ENCODE data around the gene FILIP1.

FILIP1 gene

DNA sequence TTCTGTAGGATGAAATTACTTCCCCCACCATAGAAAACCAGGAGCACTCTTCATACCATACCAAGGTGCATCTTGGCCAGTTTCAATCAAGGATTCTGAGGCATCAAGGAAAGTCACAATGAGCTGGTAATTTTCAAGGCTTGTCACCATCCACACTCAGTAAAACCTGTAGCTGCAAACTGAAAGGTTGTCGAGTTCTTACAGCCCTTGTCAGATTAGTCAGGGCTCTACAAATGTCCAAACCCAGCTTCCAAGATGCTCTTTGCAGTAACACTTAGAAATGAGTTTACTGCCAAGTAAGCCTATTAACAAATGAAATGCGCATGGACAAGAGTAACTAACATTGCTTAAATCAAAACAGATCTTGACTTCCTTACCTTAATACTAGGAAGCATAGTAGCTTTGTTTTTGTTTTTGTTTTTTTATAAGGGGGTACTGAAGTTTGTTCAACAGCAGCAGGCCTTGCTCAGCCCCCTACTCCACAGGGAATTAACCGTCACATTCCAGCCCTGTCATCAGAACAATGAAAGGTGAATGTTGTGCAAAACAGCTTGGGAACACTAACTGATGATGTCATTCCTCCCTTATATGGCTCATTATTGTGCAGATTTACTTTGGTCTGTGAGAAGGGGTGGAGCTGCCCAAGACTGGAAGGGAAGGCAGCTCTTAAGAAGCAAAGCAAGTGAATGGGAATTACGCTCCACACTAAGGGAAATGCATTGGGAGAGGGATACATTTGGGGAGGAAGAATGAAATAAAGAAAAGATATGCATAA lies 159.1 kb downstream of the FILIP1 start:
- Mint-ChIP-seq H3K27me3 (peaks cover 36% of the 10 kb centered on the region), H3K9me3 (no peaks in the 10 kb centered on the region), H3K4me1 (no peaks in the 10 kb centered on the region), H3K4me3 (no peak overlapping the region), H3K27ac (no peak overlapping the region)
- no peak for ATAC-seq
- no peak for DNase-seq

DNA sequence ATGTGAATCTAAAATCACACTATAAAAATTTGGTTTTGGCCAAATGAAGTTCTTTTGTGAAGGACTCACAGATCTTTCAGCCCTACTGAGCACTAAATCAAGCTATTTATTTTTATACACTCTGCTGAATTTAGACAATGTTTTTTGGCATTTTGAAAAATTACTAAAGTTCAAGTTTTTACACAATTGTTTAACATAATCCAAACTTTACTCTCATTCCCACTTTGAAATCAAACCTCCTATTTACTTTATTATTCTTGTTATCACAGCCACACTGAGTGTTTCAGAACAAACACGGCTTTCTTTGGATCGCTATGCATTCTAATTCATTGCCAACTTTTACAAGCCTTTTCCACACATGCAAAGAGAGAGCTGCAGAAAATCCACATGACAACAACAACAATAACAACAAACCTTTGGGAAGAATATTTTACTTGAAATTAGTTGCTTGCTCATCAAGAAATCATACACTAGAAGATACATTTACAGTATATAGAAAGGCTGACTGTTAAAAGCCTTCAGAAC lies 159.9 kb downstream of the FILIP1 start:
- Mint-ChIP-seq H3K27ac (no peak overlapping the region), H3K4me1 (no peaks in the 10 kb centered on the region), H3K9me3 (no peaks in the 10 kb centered on the region), H3K27me3 (peaks cover 36% of the 10 kb centered on the region), H3K4me3 (no peak overlapping the region)
- ATAC-seq (no peak), DNase-seq (no peak)

DNA sequence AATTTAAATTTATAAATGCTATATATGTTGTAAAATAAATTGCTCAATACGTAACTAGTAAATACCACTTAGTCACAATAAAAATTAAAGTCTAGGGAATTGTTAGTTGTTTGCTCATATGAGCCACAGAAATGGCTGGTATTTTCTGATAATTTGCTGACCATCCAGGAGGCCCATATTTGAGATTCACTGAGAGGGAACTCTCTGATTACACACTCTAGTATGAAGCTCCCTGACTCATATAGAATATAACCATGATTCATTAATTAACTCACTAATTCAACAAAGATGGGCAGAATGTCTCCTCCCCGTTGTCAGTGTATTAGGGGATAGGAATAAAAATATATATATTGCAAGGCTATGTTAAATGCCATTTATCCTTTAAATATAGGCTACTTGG lies 162.4 kb downstream of the FILIP1 start:
- DNase-seq (no peak), ATAC-seq (no peak)
- no peak overlapping the region for H3K27ac Mint-ChIP-seq
- H3K27me3 Mint-ChIP-seq = peaks cover 28% of the 10 kb centered on the region
- H3K4me3 Mint-ChIP-seq = no peak overlapping the region
- no peaks in the 10 kb centered on the region for H3K4me1 Mint-ChIP-seq
- H3K9me3 Mint-ChIP-seq = no peaks in the 10 kb centered on the region

- Mint-ChIP-seq H3K4me3 (no peak overlapping the region), H3K9me3 (no peaks in the 10 kb centered on the region), H3K27ac (no peak overlapping the region), H3K27me3 (peaks cover 32% of the 10 kb centered on the region), H3K4me1 (no peaks in the 10 kb centered on the region)
- DNase-seq (no peak), ATAC-seq (no peak)
Observed at GRCh38 chr6:75329703-75330102, 163.9 kb downstream of the FILIP1 start.

GRCh38 chr6:75327807-75328206 lies 165.8 kb downstream of the FILIP1 start:
- Mint-ChIP-seq H3K4me3 (no peak overlapping the region), H3K9me3 (no peaks in the 10 kb centered on the region), H3K4me1 (no peaks in the 10 kb centered on the region), H3K27ac (no peak overlapping the region), H3K27me3 (peaks cover 25% of the 10 kb centered on the region)
- no peak for ATAC-seq
- no peak for DNase-seq

DNA sequence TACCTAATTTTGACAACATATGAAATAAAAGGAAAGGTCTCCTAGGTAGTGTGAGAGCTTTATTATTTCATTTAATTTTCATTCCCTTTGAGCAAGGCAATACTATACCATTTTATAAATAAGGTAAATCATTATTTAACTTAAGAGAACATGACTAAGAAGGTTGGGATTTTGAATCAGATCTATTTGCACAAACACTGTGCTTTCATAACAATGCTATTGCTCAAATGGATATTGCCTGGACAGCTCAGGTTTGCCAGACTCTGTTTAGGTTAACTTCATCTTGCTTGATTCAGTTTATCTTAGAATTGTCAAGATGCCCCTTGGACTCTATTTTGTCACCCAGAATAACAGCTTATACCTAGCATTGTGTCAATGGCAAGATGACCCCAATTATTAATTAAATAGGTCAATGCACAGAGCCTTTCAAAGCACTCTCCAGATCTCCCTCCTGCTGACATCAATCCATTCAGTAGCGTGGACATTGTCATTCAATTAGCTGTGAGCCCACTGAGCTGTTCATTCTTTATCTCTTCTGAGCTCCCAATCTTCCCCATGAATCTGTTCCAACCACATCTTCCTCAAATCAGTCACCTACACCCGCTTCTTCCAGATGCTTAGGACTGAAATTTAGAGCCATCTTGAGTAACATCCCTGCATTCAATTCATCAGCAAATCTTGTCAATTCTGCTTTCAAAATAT lies 166.9 kb downstream of the FILIP1 start:
- Mint-ChIP-seq H3K4me3 (no peak overlapping the region), H3K9me3 (no peaks in the 10 kb centered on the region)
- no peak for ATAC-seq

DNA sequence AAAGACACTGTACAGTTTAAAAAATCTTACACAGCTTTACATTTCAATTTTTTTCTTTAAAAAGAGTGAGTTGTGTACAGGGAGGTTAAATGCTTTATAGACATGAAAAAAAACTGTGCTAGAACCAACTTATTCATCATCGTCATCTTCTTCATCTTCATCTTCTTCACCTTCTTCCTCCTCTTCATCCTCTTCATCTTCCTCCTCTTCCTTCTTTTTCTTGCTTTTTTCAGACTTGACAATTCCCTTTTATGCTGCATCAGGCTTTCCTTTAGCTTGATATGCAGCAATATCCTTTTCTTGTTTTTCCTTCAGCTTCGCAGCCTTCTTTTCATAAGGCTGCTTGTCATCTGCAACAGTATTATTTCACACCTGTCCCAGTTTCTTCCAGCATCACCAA lies 174.7 kb downstream of the FILIP1 start:
- DNase-seq (no peak), ATAC-seq (no peak)
- Mint-ChIP-seq H3K4me1 (no peaks in the 10 kb centered on the region), H3K27ac (no peak overlapping the region), H3K4me3 (no peak overlapping the region), H3K9me3 (no peaks in the 10 kb centered on the region), H3K27me3 (peaks cover 31% of the 10 kb centered on the region)

More for the DNA sequence above, 166.9 kb downstream of the FILIP1 start:
- no peaks in the 10 kb centered on the region for H3K4me1 Mint-ChIP-seq
- H3K27ac Mint-ChIP-seq = no peak overlapping the region
- peaks cover 17% of the 10 kb centered on the region for H3K27me3 Mint-ChIP-seq
- no peak for DNase-seq

DNA sequence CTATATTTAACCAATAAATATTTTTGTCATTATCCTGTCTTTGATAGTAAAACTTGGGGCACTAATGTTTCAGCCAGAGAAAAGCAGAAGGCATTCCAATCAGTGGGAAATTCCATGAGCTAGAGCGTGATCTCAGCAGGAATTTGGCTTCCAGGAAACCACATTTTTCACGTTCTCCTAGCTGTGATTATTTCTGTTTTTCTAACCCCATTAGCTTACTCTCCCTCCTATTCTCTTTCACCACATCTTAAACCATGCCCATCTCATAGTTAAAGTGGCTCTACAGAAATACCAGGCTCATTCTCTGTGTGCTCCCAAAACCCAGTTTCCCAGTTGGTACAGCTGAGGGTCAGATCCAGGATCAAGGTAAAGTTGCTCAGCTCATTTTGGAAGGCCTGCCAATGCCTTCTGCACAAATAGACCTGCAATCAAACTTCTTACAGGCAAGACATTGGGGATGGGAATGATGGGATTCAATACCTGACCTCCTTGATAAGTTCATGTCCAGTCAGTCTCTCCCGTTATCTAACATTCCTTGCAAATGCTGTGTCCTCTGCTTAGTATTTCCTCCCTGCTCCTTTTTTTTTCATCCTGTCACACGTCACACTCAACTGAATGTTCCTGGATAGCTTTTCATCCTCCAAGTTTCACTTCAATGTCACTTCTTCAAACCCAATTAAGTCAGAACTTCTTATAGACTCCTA lies 175.9 kb downstream of the FILIP1 start:
- Mint-ChIP-seq H3K27me3 (peaks cover 39% of the 10 kb centered on the region), H3K4me3 (no peak overlapping the region), H3K27ac (no peak overlapping the region), H3K9me3 (no peaks in the 10 kb centered on the region), H3K4me1 (no peaks in the 10 kb centered on the region)
- DNase-seq = no peak
- no peak for ATAC-seq

GRCh38 chr6:75315978-75316377 lies 177.6 kb downstream of the FILIP1 start:
- Mint-ChIP-seq H3K9me3 (no peaks in the 10 kb centered on the region), H3K4me3 (no peak overlapping the region), H3K27ac (no peak overlapping the region), H3K4me1 (no peaks in the 10 kb centered on the region), H3K27me3 (peaks cover 40% of the 10 kb centered on the region)
- no peak for DNase-seq
- ATAC-seq = no peak

- no peak for DNase-seq
- no peak for ATAC-seq
- H3K4me3 Mint-ChIP-seq = no peak overlapping the region
- no peaks in the 10 kb centered on the region for H3K9me3 Mint-ChIP-seq
- peaks cover 21% of the 10 kb centered on the region for H3K27me3 Mint-ChIP-seq
- H3K27ac Mint-ChIP-seq = no peak overlapping the region
- no peaks in the 10 kb centered on the region for H3K4me1 Mint-ChIP-seq
Observed at GRCh38 chr6:75308250-75308988, 185.2 kb downstream of the FILIP1 start.

DNA sequence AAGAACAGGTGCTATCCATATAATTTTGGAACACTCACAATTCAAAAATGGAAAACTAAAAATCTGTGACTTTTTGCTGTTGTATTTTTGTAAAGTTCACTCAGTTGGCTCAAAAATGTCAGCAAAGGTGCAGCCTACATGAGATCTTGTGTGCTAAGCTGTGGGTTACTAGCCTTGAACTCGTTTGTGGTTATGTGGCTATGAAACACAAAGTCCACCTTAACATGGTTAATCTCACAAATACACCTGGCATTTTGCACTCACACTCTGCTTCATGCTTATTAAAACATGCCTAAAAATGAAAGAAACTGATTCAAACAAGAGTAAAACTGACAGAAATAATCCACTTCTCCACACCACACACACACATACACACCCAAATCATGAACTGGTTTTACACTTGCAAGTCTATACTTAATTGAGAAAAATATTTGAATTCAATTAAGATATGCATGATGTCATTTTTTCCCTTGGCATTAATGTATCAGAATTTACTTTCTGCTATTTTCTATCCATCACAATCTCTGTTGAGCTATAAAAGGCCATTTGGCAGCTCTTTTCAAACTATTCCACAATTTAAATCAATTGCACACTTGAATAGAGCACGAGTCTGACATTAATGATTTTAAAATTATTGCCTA lies 186.1 kb downstream of the FILIP1 start:
- DNase-seq = no peak
- H3K9me3 Mint-ChIP-seq = no peaks in the 10 kb centered on the region
- H3K4me3 Mint-ChIP-seq = no peak overlapping the region
- no peaks in the 10 kb centered on the region for H3K4me1 Mint-ChIP-seq
- no peak for ATAC-seq
- H3K27me3 Mint-ChIP-seq = peaks cover 15% of the 10 kb centered on the region
- no peak overlapping the region for H3K27ac Mint-ChIP-seq

- ATAC-seq = no peak
- no peak overlapping the region for H3K4me3 Mint-ChIP-seq
- H3K4me1 Mint-ChIP-seq = no peaks in the 10 kb centered on the region
- H3K9me3 Mint-ChIP-seq = no peaks in the 10 kb centered on the region
- no peak for DNase-seq
- H3K27ac Mint-ChIP-seq = no peak overlapping the region
- H3K27me3 Mint-ChIP-seq = peaks cover 9% of the 10 kb centered on the region
Observed at GRCh38 chr6:75306064-75306463, 187.5 kb downstream of the FILIP1 start.

- no peaks in the 10 kb centered on the region for H3K9me3 Mint-ChIP-seq
- H3K4me3 Mint-ChIP-seq = no peak overlapping the region
- DNase-seq = no peak
- peaks cover 9% of the 10 kb centered on the region for H3K27me3 Mint-ChIP-seq
- no peak for ATAC-seq
- H3K27ac Mint-ChIP-seq = no peak overlapping the region
- H3K4me1 Mint-ChIP-seq = no peaks in the 10 kb centered on the region
Observed at GRCh38 chr6:75305573-75305972, 188.0 kb downstream of the FILIP1 start.

- ATAC-seq (no peak), DNase-seq (no peak)
- Mint-ChIP-seq H3K4me3 (no peak overlapping the region), H3K4me1 (no peaks in the 10 kb centered on the region), H3K27me3 (peaks cover 9% of the 10 kb centered on the region), H3K9me3 (no peaks in the 10 kb centered on the region), H3K27ac (no peak overlapping the region)
Observed at GRCh38 chr6:75302280-75302679, 191.3 kb downstream of the FILIP1 start.

- Mint-ChIP-seq H3K4me1 (no peaks in the 10 kb centered on the region), H3K4me3 (no peak overlapping the region)
- no peak for ATAC-seq
Observed at GRCh38 chr6:75301537-75301936, 192.1 kb downstream of the FILIP1 start.

More at GRCh38 chr6:75301537-75301936, 192.1 kb downstream of the FILIP1 start:
- Mint-ChIP-seq H3K27ac (no peak overlapping the region), H3K27me3 (peaks cover 9% of the 10 kb centered on the region), H3K9me3 (no peaks in the 10 kb centered on the region)
- no peak for DNase-seq

All from stimulated activated naive CD8-positive, alpha-beta T cell treated with anti-CD3 and anti-CD28 coated beads, Interleukin-15, amount 100 ng/mL, for 72 hours (primary cell).